Testis (tissue), 2 donors: ENCODE results near the gene NRP2.

Experiments
- POLR2A ChIP-seq: fragments of 450-650 bp; IDR thresholded peaks from one replicate; pipeline ENCODE4 v1.6.1; 2017; ENCODE audit warnings: antibody characterized with exemption, mild to moderate bottlenecking, moderate library complexity
- TF ChIP-seq, protein P1 (sequence below), 3 experiments: fragments of 450-650 bp in 2 of 3; fragments of 200-600 bp in 1 of 3; sonication (generic) in 1 of 3; IDR thresholded peaks; one replicate each; pipeline ENCODE4 v1.5.1; 2016 to 2019; ENCODE audit warnings: antibody characterized with exemption in 3 of 3, mild to moderate bottlenecking in 2 of 3, moderate library complexity in 1 of 3

DNA sequence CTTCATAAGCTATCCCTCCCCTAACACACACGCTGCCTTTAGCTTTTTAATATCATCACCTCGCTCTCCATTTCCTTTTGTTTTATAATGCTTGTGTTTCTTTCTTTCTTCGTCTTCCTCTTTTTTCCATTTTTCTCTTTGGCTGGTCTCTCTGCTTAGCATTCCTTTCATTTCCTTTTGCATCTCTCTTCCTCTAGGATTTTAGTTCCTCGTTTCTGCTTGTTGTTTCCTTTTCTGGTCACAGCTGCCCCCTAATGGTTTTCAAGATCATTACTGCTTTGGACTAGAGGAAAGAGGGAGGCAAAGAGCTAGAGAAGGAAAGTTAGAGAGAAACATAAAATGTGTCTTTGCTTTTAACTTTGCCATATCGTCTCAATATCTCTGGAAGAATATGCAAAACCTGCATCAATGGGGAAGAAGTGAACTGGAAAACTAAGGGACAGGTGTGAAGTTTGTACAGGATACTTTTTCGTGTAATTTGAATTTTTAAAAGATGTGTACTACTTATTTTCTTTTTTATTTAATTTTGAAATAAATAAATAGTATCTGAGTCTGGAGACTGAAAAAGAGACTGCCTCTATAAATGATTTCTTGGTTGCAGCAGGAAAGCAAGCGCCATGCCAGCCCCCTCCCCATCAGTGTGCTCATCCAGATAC, 6.3 kb upstream of the NRP2 start:
- TF ChIP-seq, protein P1, sequence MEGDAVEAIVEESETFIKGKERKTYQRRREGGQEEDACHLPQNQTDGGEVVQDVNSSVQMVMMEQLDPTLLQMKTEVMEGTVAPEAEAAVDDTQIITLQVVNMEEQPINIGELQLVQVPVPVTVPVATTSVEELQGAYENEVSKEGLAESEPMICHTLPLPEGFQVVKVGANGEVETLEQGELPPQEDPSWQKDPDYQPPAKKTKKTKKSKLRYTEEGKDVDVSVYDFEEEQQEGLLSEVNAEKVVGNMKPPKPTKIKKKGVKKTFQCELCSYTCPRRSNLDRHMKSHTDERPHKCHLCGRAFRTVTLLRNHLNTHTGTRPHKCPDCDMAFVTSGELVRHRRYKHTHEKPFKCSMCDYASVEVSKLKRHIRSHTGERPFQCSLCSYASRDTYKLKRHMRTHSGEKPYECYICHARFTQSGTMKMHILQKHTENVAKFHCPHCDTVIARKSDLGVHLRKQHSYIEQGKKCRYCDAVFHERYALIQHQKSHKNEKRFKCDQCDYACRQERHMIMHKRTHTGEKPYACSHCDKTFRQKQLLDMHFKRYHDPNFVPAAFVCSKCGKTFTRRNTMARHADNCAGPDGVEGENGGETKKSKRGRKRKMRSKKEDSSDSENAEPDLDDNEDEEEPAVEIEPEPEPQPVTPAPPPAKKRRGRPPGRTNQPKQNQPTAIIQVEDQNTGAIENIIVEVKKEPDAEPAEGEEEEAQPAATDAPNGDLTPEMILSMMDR (IDR thresholded peaks at IDR 0.05): peak; percentile 62 to 80 (median 65)
- no peak for TF ChIP-seq POLR2A
